ENCODE data around the gene PTCHD1.

The PTCHD1 gene

DNA sequence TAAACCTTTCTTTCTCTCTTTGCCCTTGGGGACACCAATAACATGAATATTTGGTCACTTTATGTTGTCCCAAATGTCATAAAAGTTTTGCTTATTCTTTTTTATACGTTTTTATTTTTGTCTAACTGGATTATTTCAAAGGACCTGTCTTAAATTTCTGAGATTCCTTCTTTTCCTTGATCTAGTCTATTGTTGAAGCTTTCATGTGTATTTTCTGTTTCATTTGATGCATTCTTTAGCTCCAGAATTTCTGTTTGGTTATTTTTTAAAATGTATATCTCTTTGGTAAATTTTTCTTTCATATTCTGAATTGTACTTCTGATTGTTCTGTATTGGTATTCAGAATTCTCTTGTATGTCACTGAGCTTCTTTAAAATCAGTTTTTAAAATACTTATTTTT is 88.3 kb downstream of the PTCHD1 start:
- DNase-seq: no peak

- no peak for DNase-seq
These were observed 99.8 kb downstream of the PTCHD1 start for GRCh38 chrX:23434356-23434884.

DNA sequence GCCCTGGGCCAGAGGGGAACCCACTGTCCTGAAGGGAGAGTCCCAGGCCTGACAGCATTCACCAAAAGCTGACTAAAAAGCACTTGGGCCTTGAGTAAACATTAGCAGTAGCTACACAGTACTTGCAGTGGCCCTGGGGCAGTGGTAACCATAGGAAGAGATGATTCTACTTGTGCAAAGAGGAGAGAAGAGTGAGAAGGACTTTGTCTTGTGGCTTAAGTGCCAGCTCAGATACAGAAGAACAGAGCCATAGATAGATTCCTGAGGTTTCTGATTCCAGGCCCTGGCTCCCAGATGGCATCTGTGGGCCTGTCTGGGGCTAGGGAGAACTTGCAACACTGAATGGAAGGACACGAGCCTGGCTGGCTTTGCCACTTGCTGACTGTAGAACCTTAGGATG is 100.5 kb downstream of the PTCHD1 start:
- DNase-seq: no peak

DNA sequence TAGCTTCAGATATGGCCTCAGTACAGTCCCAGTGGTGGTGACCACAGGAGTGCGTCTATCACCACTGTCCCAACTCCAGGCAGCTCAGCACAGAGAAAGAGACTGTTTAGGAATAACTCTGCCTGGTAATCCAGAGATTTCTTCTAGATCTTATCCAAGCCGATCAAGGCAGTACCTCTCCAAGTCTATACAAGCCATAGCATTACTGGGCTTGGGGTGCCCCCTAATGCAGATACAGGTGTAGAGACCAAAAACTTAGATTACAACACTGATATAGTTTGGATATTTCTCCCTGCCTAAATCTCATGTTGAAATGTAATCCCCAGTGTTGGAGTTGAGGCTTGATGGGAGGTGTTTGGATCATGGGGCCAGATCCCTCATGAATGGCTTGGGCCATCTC is 100.9 kb downstream of the PTCHD1 start:
- no peak for DNase-seq

GRCh38 chrX:23436875-23437274 is 102.2 kb downstream of the PTCHD1 start:
- no peak for DNase-seq

DNA sequence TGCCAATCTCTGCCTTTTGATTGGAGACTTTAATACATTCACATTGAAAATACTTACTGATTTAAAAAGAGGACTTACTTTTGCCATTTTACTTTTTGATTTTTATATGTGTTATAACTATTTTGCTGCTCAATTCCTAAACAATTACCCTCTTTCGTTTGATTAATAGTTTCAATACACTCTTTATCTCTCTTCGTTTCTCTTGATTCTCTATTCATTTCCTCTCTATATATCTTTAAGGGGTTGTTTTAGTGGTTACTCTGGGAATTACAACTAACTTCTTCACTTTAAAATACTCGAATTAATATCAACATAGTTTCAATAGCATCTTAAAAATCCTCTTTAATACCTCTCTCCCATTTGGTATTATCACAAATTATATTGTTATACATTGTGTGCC is 116.6 kb downstream of the PTCHD1 start:
- no peak for DNase-seq

All from activated CD4-positive, alpha-beta T cell treated with anti-CD3 and anti-CD28 coated beads, Interleukin-2, amount 50 U/mL, for 16 hours (primary cell).